ENCODE measurements around the gene TPRG1L. TPM values are rescaled to one million over a fixed set of nuclear protein-coding genes. Genes with fewer than 3 reads are reported as not detected.

Gene TPRG1L
- total RNA-seq, 1 donor from 2014 or later = 47.5 TPM

DNA sequence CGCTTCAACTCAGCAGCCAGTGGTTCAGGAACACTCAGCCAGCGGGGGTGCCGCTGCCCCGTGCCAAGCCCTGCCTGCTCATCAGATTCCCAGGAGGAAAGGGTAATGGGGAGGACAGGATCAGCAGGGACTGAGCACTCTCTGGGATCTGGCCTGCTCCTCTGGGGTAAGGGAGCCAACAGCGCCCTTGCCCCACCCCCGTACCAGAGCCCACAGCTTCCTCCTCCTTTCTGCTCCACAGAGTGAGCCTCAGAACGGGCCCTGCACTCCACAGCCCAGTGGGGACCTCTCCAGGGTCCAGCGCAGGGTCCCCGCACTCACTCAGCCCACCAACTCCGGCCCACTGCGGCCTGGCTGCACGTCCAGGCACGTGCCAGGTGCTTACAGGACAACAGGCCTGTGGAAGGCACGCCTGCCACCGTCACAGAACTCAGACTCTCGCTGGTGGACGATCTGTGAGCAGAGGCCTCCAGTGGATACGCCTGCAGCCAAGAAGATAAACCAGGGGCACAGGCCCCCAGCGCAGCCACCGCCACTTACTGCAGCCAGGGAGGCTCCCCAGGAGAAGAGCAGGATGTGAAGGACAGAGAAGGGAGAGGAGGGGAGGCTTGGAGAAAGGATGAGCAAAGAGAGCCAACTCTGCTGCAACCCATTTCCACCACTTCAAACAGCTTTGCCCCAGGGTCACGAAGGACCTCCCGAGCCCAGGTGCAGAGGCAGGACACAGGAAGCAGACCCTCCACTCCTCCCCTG lies 15.6 kb upstream of the TPRG1L start:
- peaks cover 30% of the 10 kb centered on the region for H3K4me1 ChIP-seq
- no peak overlapping the region for H3K27ac ChIP-seq
- no peaks in the 10 kb centered on the region for H3K9me3 ChIP-seq
- TF ChIP-seq, protein P1, sequence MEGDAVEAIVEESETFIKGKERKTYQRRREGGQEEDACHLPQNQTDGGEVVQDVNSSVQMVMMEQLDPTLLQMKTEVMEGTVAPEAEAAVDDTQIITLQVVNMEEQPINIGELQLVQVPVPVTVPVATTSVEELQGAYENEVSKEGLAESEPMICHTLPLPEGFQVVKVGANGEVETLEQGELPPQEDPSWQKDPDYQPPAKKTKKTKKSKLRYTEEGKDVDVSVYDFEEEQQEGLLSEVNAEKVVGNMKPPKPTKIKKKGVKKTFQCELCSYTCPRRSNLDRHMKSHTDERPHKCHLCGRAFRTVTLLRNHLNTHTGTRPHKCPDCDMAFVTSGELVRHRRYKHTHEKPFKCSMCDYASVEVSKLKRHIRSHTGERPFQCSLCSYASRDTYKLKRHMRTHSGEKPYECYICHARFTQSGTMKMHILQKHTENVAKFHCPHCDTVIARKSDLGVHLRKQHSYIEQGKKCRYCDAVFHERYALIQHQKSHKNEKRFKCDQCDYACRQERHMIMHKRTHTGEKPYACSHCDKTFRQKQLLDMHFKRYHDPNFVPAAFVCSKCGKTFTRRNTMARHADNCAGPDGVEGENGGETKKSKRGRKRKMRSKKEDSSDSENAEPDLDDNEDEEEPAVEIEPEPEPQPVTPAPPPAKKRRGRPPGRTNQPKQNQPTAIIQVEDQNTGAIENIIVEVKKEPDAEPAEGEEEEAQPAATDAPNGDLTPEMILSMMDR (IDR thresholded peaks at IDR 0.05) = no peak
- H3K4me3 ChIP-seq = no peak overlapping the region
- intact Hi-C loops (cut with DNase I) = no loop called here
- H3K27me3 ChIP-seq = peaks cover 20% of the 10 kb centered on the region
- ATAC-seq = no peak
- DNase-seq = no peak
- H3K36me3 ChIP-seq = no peaks in the 10 kb centered on the region

DNA sequence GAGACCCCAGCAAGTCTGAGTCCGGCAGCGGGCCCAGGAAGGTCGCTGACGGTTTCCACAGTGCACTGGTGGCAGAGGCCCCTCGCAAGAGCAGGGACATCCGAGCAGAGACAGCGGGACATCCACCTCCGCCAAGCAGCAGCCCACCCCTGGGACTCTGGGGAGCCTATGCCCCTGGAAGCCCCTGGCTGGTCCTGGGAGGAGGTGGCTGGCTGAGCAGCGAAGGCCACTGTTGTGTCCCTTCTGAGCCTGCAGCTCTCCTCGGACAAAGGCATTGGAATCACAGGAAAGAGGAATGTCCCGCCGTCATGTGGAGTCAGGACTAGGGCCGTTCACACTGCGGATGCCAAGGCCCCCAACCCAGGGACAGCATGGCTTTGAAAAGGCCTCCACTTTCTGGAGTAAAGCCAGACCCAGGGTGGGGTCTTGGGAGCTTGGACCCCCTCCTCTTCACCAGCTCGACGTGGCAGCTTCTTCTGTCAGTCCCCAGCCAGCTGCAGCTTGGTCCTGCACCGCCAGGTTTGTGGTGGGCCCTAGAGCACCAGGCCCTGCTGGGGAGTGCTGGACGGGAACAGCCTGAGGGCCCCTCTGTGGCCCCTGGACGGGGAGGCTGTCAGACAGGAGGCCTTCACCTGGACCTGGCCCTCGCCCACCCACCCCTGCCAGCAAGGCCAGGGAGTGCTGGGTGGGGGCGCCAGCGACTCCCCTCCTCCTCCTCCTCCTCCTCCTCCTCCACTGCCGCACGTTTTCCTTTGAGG lies 14.9 kb upstream of the TPRG1L start:
- Histone ChIP-seq H3K4me3 (peak overlapping the region; percentile 54), H3K27me3 (peaks cover 20% of the 10 kb centered on the region), H3K9me3 (no peaks in the 10 kb centered on the region), H3K27ac (no peak overlapping the region), H3K4me1 (peaks cover 31% of the 10 kb centered on the region), H3K36me3 (no peaks in the 10 kb centered on the region)
- TF ChIP-seq, protein P1 (IDR thresholded peaks at IDR 0.05) = no peak
- intact Hi-C loops (cut with DNase I) = no loop called here
- ATAC-seq = no peak
- no peak for DNase-seq

DNA sequence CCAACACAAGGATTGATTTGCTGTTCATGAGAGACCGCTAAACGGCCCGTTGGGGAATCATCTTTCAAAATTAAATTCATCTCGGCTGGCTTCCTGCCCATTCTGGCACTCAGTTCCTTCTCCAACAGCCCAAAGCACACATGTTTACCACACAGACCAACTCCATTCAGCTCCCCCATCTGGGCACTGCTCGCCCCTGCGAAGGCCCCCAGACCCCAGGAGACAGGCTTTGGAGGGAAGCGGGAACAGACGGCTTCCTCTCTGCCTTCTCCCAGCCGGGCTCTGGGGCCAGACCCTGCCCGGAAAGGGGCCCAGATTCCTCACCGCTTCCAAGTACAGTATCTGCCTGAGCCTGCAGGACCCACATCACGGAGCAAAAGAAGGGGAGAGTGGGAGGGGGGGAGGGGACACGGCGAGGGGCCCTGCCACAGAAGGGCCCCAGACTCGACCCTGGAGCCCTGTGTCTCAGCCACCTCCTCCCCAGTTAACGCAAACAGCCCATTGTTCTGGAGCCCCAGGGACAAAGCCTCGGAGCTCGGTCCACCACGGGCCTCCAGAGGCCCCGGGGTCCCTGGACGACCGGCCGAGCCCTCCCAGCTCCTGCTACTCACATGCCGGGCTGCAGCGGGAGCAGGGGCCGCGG lies 14.2 kb upstream of the TPRG1L start:
- Histone ChIP-seq H3K9me3 (no peaks in the 10 kb centered on the region), H3K27me3 (peaks cover 20% of the 10 kb centered on the region), H3K4me1 (peaks cover 31% of the 10 kb centered on the region), H3K27ac (peak overlapping the region; percentile 17), H3K4me3 (peak overlapping the region; percentile 54), H3K36me3 (no peaks in the 10 kb centered on the region)
- intact Hi-C loops (cut with DNase I) = no loop called here
- ATAC-seq = no peak
- no peak for DNase-seq
- TF ChIP-seq, protein P1 (IDR thresholded peaks at IDR 0.05) = no peak

DNA sequence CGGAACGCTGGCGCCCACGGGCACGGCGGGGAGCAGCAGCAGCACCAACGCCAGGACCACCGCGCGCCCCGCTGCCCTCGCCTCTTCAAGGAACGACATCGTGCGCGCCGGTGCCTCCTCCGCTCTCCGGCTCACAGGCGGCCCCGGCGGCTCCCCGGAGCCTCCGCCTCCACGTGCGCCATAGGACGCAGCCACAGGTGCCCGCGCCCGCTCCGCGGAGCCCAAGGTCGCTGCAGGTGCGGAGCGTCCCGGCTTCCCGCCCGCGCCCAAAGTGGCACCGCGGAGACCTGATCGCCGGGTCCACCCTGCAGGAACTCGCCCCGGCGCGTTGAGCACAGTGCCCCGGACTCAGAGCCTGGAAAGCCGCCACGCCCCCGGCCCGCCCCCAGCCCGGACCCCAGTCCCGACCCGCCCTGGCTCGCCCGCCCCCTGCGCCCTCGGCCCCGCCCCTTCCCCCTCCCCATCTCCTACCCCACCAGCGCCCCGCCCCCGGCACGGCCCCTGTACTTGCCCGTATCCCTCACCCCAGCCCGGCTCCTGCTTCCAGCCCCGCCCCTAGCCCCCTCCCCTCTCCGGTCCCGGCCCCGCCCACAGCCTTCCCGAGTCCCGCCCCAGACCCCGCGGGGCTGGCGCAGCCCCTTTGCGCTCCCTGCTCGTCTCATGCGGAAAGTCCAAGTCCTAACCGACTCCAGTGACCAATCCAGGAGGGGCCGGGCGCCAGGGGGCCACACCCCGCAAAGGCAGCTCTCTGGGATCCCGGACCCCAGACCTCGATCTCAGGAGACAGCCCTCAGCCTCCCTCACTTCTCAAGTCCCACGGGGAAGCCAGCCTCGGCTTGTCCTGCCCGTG lies 13.4 kb upstream of the TPRG1L start, which contains the start of gene MEGF6:
MEGF6 (minus strand) TSS at position 339 of the 850 bp plus-strand sequence; CDS start at position 99, 240 bp downstream.
- H3K4me1 ChIP-seq = peaks cover 31% of the 10 kb centered on the region
- no peaks in the 10 kb centered on the region for H3K36me3 ChIP-seq
- ATAC-seq = peak; percentile 81
- peak; percentile 93 for DNase-seq
- peak within 1 kb of the TSS; percentile 17 for H3K27ac ChIP-seq
- H3K9me3 ChIP-seq = no peaks in the 10 kb centered on the region
- peak within 1 kb of the TSS; percentile 54 for H3K4me3 ChIP-seq
- intact Hi-C loops (cut with DNase I) = no loop called here
- TF ChIP-seq, protein P1 (IDR thresholded peaks at IDR 0.05) = no peak
- peaks cover 20% of the 10 kb centered on the region for H3K27me3 ChIP-seq

DNA sequence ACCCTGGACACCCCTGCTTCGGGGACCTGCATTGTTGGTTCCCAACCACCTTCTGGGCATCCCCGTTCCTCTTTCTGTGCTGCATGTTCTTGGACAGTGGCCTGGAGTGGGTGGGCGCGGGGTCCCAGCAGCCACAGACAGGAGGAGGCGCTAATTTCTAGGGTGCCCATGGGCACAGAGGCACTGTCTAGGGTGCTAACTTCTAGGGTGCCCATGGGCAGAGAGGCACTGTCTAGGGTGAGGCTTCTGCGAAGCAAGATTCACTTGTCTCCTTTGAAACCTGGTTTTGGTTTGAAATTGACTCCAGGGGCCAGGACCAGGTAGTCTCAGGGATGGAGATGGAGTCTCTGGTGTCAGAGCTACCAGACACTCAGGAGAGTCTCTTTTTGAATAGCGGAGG lies 12.7 kb upstream of the TPRG1L start:
- Histone ChIP-seq H3K4me3 (peak overlapping the region; percentile 30), H3K27ac (no peak overlapping the region), H3K9me3 (no peaks in the 10 kb centered on the region), H3K36me3 (no peaks in the 10 kb centered on the region), H3K27me3 (peaks cover 20% of the 10 kb centered on the region), H3K4me1 (peaks cover 31% of the 10 kb centered on the region)
- TF ChIP-seq, protein P1 (IDR thresholded peaks at IDR 0.05) = no peak
- intact Hi-C loops (cut with DNase I) = no loop called here
- no peak for DNase-seq
- ATAC-seq = no peak

Data from upper lobe of right lung (tissue), 1 donor.